Breast epithelium (tissue), 4 donors: Measurements from ENCODE around the gene FBXW4. TPM values are rescaled to one million over a fixed set of nuclear protein-coding genes. Genes with fewer than 3 reads are reported as not detected.
A peak's percentile ranks its signal among the peaks of the same experiment; 100 is the strongest.

Experiments
- DNase-seq, 2 donors: peaks; one replicate each; pipeline ENCODE4 v3.0.0-alpha.2; 2019; ENCODE audit warnings: low spot score in 2 of 2
- H3K27ac ChIP-seq, 2 donors: fragments of 200-600 bp; sonication (generic) in 1 of 2; one replicate each; pipeline ENCODE4 v1.5.1; 2016 to 2019; ENCODE audit warnings: mild to moderate bottlenecking in 1 of 2
- H3K27me3 ChIP-seq, 2 donors: fragments of 200-600 bp; sonication (generic) in 1 of 2; one replicate each; pipeline versions ENCODE4 v1.5.1 to v1.6.0; 2017 to 2019; ENCODE audit warnings: control low read depth in 1 of 2, mild to moderate bottlenecking in 1 of 2
- H3K36me3 ChIP-seq: fragments of 200-600 bp; one replicate; pipeline ENCODE4 v1.5.1; 2019
- H3K4me1 ChIP-seq, 2 donors: fragments of 200-600 bp; sonication (generic); one replicate each; pipeline ENCODE4 v1.5.1; 2016 to 2019; ENCODE audit warnings: control low read depth in 1 of 2
- H3K4me3 ChIP-seq, 3 donors: fragments of 200-600 bp; sonication (generic); 1 replicate in 2 of 3; 2 replicates in 1 of 3; pipeline ENCODE4 v1.5.1; 2016 to 2019; ENCODE audit warnings: mild to moderate bottlenecking in 3 of 3, moderate library complexity in 2 of 3
- H3K9me3 ChIP-seq, 2 donors: fragments of 200-600 bp; sonication (generic) in 1 of 2; one replicate each; pipeline ENCODE4 v1.5.1; 2016 to 2019; ENCODE audit warnings: control low read depth in 1 of 2
- POLR2A ChIP-seq: fragments of 450-650 bp; IDR thresholded peaks from one replicate; pipeline ENCODE4 v1.6.1; 2016; ENCODE audit warnings: antibody characterized with exemption, mild to moderate bottlenecking, moderate library complexity
- POLR2AphosphoS5 ChIP-seq, 3 donors: sonication (generic); formaldehyde crosslinking; IDR thresholded peaks; one replicate each; pipeline ENCODE4 v1.6.1; 2017; ENCODE audit warnings: antibody characterized with exemption in 3 of 3
- intact Hi-C: fragments of 100-400 bp; cut with DNase I; formaldehyde crosslinking; loops from one replicate; pipeline ENCODE4 v1.15.1; 2023; ENCODE audit warnings: low total_unique reads
- total RNA-seq, 3 donors: library from RNA; depleted of rRNA; stranded (reverse); fragments of >200 nt; gene quantifications; one replicate each; pipeline ENCODE4 v1.1.0, GENCODE V29; 2016
- TF ChIP-seq, protein P1 (sequence below), 3 donors: fragments of 450-650 bp; IDR thresholded peaks; one replicate each; pipeline ENCODE4 v1.5.1; 2016 to 2017; ENCODE audit warnings: antibody characterized with exemption in 3 of 3, mild to moderate bottlenecking in 3 of 3, moderate library complexity in 3 of 3

Gene FBXW4
- total RNA-seq, 3 donors from 2014 or later, result 68.0 to 95.7 (median 74.7) TPM

GRCh38 chr10:101587725-101588653 lies 107.0 kb downstream of the FBXW4 start, which contains the start of the genes DPCD and POLL:
Gene DPCD (plus strand): TSS chr10:101588321. CDS start chr10:101588337, 16 bp downstream.
Gene POLL (minus strand): TSS chr10:101588257. CDS start chr10:101587360, 897 bp downstream.
- intact Hi-C loops, result no loop called here
- TF ChIP-seq, protein P1, sequence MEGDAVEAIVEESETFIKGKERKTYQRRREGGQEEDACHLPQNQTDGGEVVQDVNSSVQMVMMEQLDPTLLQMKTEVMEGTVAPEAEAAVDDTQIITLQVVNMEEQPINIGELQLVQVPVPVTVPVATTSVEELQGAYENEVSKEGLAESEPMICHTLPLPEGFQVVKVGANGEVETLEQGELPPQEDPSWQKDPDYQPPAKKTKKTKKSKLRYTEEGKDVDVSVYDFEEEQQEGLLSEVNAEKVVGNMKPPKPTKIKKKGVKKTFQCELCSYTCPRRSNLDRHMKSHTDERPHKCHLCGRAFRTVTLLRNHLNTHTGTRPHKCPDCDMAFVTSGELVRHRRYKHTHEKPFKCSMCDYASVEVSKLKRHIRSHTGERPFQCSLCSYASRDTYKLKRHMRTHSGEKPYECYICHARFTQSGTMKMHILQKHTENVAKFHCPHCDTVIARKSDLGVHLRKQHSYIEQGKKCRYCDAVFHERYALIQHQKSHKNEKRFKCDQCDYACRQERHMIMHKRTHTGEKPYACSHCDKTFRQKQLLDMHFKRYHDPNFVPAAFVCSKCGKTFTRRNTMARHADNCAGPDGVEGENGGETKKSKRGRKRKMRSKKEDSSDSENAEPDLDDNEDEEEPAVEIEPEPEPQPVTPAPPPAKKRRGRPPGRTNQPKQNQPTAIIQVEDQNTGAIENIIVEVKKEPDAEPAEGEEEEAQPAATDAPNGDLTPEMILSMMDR (IDR thresholded peaks at IDR 0.05), result no peak
- TF ChIP-seq POLR2AphosphoS5 (IDR thresholded peaks at IDR 0.05) (peak; percentile 60 to 85 (median 69)), POLR2A (no peak)
- H3K9me3 ChIP-seq, result no peaks in the 10 kb centered on the region
- H3K36me3 ChIP-seq, result no peaks in the 10 kb centered on the region
- H3K27ac ChIP-seq, result peak within 1 kb of the TSS; percentile 70 to 83
- peak; percentile 95 to 96 for DNase-seq
- H3K4me1 ChIP-seq, result peaks cover 0 to 3% of the 10 kb centered on the region in 2 donors
- H3K27me3 ChIP-seq, result no peaks in the 10 kb centered on the region
- peak within 1 kb of the TSS; percentile 72 to 87 (median 83) for H3K4me3 ChIP-seq

GRCh38 chr10:101585841-101586240 lies 109.1 kb downstream of the FBXW4 start:
- peaks cover 0 to 3% of the 10 kb centered on the region in 2 donors for H3K4me1 ChIP-seq
- H3K9me3 ChIP-seq, result no peaks in the 10 kb centered on the region
- DNase-seq, result no peak
- intact Hi-C loops, result no loop called here
- no peaks in the 10 kb centered on the region for H3K27me3 ChIP-seq
- H3K36me3 ChIP-seq, result no peaks in the 10 kb centered on the region
- no peak overlapping the region for H3K27ac ChIP-seq
- TF ChIP-seq, protein P1 (IDR thresholded peaks at IDR 0.05), result no peak
- no peak for TF ChIP-seq POLR2A
- no peak for TF ChIP-seq POLR2AphosphoS5 (IDR thresholded peaks at IDR 0.05)
- H3K4me3 ChIP-seq, result no peak overlapping the region

DNA sequence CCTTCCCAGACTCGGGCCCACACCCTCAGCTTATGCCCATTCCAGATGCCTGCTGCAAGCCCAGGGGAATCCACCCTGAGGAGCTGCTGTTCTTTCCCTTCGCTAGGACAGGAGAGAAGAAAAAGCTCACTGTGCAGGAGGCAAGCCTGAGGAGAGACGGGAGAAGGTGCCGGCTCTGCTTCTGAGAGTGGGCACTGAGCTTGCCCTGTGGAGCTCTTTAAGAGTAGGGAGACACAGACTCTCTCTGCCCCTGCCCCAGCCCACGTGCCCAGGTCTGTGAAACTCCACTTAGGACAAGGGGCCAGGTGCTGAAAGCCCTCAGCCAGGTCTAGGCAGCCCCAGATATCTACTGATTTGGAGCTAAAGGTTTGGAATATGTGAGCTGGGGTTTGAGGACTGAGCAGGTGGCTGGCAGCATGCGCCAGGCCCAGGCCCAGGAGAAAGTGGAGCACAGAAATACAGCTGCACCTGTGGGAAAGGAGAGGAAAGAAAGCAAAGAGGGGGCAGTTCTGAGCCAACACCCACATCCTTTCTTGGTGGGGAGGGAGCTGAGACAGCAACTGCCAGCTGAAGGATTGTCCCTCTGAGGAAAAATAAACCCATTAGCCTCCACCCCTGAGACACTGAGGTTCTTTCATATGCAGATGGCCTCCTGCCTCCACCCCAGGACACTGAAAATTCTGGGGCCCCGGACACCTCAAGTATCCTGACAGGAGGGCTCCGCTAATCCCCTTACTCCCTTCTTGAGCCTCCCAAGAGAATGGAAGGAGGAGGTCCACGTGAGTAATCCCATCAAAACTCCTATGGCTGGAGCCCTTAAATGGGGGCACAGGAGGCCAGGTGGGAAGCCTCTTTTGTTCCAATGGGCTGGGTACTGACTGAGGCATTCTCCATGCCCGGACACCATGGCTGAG lies 114.2 kb downstream of the FBXW4 start:
- intact Hi-C loops, result no loop called here

GRCh38 chr10:101579516-101579870 lies 115.5 kb downstream of the FBXW4 start:
- TF ChIP-seq POLR2A (no peak), POLR2AphosphoS5 (IDR thresholded peaks at IDR 0.05) (no peak)
- TF ChIP-seq, protein P1 (IDR thresholded peaks at IDR 0.05), result no peak
- no peaks in the 10 kb centered on the region for H3K4me1 ChIP-seq
- no peak overlapping the region for H3K4me3 ChIP-seq
- H3K36me3 ChIP-seq, result no peaks in the 10 kb centered on the region
- H3K27me3 ChIP-seq, result no peaks in the 10 kb centered on the region
- intact Hi-C loops, result no loop called here
- no peaks in the 10 kb centered on the region for H3K9me3 ChIP-seq
- no peak for DNase-seq
- H3K27ac ChIP-seq, result no peak overlapping the region

More for the DNA sequence above, 114.2 kb downstream of the FBXW4 start:
- TF ChIP-seq POLR2AphosphoS5 (IDR thresholded peaks at IDR 0.05) (no peak), POLR2A (no peak)
- TF ChIP-seq, protein P1 (IDR thresholded peaks at IDR 0.05), result no peak
- no peak overlapping the region for H3K27ac ChIP-seq
- no peaks in the 10 kb centered on the region for H3K27me3 ChIP-seq
- H3K9me3 ChIP-seq, result no peaks in the 10 kb centered on the region
- H3K4me1 ChIP-seq, result no peaks in the 10 kb centered on the region
- H3K4me3 ChIP-seq, result no peak overlapping the region
- DNase-seq, result no peak
- H3K36me3 ChIP-seq, result no peaks in the 10 kb centered on the region
